Measurements from ENCODE around the gene PDE4B. TPM values are rescaled to one million over a fixed set of nuclear protein-coding genes. Genes with fewer than 3 reads are reported as not detected.

PDE4B gene
- total and polyA plus RNA-seq, 9 of the 15 experiments (the other 6 are each of a cell fraction or from before 2014, with no cell fraction given): 0.09 TPM; not detected in 8

DNA sequence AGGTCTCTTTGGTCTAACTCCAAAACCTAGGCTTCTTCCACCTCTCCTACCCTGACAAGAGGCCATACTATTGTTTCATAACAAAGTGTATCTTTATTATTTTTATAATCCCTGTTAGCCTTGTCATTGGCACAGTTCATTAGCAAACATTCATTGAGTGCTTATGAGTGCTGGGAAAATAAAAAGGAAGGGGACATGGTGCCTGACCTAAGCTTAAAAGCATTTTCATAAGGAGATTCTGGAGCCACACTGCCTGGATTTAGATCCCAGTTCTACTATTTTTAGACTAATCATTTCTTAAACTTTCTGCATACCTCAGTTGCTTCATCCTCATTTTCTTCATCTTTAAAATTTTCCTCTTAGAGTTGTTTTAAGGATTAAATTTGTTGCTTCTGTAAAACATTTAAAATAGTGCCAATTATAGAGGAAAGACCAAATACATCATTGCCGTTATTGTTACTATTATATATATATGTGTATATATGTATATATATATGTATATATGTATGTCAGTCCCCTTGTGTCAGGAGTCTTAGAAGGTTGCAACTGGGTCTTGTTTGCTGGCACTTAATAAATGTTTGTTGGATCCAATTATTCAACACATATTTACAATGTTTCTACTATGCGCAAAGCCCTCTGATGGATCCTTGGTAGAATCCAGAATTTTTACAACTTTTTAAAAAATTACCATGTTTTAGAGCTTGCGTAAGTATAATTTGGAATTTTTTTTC, 490.4 kb downstream of the PDE4B start (continued):
- TF ChIP-seq, protein P1, sequence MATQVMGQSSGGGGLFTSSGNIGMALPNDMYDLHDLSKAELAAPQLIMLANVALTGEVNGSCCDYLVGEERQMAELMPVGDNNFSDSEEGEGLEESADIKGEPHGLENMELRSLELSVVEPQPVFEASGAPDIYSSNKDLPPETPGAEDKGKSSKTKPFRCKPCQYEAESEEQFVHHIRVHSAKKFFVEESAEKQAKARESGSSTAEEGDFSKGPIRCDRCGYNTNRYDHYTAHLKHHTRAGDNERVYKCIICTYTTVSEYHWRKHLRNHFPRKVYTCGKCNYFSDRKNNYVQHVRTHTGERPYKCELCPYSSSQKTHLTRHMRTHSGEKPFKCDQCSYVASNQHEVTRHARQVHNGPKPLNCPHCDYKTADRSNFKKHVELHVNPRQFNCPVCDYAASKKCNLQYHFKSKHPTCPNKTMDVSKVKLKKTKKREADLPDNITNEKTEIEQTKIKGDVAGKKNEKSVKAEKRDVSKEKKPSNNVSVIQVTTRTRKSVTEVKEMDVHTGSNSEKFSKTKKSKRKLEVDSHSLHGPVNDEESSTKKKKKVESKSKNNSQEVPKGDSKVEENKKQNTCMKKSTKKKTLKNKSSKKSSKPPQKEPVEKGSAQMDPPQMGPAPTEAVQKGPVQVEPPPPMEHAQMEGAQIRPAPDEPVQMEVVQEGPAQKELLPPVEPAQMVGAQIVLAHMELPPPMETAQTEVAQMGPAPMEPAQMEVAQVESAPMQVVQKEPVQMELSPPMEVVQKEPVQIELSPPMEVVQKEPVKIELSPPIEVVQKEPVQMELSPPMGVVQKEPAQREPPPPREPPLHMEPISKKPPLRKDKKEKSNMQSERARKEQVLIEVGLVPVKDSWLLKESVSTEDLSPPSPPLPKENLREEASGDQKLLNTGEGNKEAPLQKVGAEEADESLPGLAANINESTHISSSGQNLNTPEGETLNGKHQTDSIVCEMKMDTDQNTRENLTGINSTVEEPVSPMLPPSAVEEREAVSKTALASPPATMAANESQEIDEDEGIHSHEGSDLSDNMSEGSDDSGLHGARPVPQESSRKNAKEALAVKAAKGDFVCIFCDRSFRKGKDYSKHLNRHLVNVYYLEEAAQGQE (IDR thresholded peaks at IDR 0.05; ENCODE audit: borderline replicate concordance): no peak
- TF ChIP-seq, protein P1 (CRISPR knock-in tag; IDR thresholded peaks at IDR 0.05; ENCODE audit: low read depth): no peak
- TF ChIP-seq CBFB (CRISPR knock-in tag; IDR thresholded peaks at IDR 0.05) (no peak), KLF13 (tag; IDR thresholded peaks at IDR 0.05; ENCODE audit: borderline replicate concordance, low read depth) (no peak), ZNF785 (CRISPR knock-in tag; IDR thresholded peaks at IDR 0.05) (no peak), RAD51 (IDR thresholded peaks at IDR 0.05; ENCODE audit: borderline replicate concordance, low read depth) (no peak), CHD4 (IDR thresholded peaks at IDR 0.05; ENCODE audit: insufficient read depth, insufficient replicate concordance, low read depth, low read length, poor library complexity, severe bottlenecking) (no peak), KDM1A (IDR thresholded peaks at IDR 0.05) (no peak), MTA3 (IDR thresholded peaks at IDR 0.05; ENCODE audit: borderline replicate concordance) (no peak)
- TF ChIP-seq, protein P2, sequence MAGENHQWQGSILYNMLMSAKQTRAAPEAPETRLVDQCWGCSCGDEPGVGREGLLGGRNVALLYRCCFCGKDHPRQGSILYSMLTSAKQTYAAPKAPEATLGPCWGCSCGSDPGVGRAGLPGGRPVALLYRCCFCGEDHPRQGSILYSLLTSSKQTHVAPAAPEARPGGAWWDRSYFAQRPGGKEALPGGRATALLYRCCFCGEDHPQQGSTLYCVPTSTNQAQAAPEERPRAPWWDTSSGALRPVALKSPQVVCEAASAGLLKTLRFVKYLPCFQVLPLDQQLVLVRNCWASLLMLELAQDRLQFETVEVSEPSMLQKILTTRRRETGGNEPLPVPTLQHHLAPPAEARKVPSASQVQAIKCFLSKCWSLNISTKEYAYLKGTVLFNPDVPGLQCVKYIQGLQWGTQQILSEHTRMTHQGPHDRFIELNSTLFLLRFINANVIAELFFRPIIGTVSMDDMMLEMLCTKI (IDR thresholded peaks at IDR 0.05; ENCODE audit: partially characterized antibody): no peak
- TF ChIP-seq, protein P3, sequence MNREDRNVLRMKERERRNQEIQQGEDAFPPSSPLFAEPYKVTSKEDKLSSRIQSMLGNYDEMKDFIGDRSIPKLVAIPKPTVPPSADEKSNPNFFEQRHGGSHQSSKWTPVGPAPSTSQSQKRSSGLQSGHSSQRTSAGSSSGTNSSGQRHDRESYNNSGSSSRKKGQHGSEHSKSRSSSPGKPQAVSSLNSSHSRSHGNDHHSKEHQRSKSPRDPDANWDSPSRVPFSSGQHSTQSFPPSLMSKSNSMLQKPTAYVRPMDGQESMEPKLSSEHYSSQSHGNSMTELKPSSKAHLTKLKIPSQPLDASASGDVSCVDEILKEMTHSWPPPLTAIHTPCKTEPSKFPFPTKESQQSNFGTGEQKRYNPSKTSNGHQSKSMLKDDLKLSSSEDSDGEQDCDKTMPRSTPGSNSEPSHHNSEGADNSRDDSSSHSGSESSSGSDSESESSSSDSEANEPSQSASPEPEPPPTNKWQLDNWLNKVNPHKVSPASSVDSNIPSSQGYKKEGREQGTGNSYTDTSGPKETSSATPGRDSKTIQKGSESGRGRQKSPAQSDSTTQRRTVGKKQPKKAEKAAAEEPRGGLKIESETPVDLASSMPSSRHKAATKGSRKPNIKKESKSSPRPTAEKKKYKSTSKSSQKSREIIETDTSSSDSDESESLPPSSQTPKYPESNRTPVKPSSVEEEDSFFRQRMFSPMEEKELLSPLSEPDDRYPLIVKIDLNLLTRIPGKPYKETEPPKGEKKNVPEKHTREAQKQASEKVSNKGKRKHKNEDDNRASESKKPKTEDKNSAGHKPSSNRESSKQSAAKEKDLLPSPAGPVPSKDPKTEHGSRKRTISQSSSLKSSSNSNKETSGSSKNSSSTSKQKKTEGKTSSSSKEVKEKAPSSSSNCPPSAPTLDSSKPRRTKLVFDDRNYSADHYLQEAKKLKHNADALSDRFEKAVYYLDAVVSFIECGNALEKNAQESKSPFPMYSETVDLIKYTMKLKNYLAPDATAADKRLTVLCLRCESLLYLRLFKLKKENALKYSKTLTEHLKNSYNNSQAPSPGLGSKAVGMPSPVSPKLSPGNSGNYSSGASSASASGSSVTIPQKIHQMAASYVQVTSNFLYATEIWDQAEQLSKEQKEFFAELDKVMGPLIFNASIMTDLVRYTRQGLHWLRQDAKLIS (CRISPR knock-in tag; IDR thresholded peaks at IDR 0.05): no peak
- TF ChIP-seq, protein P4, sequence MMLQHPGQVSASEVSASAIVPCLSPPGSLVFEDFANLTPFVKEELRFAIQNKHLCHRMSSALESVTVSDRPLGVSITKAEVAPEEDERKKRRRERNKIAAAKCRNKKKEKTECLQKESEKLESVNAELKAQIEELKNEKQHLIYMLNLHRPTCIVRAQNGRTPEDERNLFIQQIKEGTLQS (IDR thresholded peaks at IDR 0.05): no peak
- TF ChIP-seq, protein P4 (CRISPR knock-in tag; conservative IDR thresholded peaks at IDR 0.05): no peak
